CD4-positive, alpha-beta T cell treated with Interleukin-4 for 4 hours (primary cell): ENCODE data around the gene LVRN.

Experiments
- DNase-seq: peaks from one replicate; pipeline ENCODE4 v3.0.0-alpha.2; 2020

The LVRN gene

GRCh38 chr5:116032094-116032517, 69.8 kb downstream of the LVRN start, which contains the start of gene ARL14EPL:
Gene ARL14EPL, plus strand, starts transcription at chr5:116032472. Its CDS starts 18,994 bp downstream, at chr5:116051466.
- DNase-seq, result peak; percentile 14

GRCh38 chr5:116032991-116033390, 70.7 kb downstream of the LVRN start:
- DNase-seq, result no peak

DNA sequence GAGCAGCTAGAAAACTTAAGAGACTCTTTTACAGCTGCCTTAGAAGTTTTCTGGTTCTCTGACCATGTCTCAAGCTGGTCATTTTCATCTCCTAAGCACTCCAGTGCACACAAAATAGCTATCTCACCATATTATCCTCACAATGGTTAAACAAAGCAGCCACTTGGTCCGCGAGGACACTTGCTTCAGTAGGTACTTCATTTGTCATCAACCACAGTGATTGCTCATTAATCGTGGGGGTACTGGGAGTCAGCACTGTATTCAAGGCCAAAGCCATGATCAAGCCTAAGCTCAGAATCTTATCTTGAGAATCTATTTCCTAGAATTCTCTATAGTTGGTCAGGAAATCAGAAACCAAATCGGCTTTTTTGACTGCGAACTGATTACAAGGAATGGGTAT, 72.8 kb downstream of the LVRN start:
- DNase-seq, result no peak

DNA sequence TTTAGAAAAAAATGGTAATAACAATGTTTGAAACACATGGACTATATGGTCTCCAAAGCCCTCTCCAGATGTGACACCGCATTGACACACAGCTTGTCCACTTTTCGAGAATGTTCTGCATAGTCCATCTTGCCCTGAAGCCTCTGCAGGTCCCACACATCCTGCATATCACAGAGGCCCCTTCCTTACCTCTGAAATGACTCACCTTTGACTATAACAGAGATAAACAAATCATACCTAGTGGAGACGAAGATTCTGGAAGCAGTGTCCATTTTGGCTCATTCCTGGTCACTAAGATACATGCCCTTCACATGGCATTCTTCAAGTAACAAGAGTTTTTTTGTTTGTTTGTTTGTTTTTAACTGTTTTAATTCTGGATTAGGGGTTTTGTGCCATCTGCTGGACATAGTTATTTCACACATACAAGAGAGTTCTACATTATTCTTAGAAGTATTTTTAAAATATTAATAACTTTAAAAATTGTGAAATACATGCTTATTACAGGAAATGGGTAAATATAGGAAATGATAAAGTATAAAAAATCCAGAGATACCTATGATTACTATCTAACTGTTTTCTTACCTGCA, 75.1 kb downstream of the LVRN start:
- DNase-seq, result no peak

GRCh38 chr5:116038817-116039216, 76.5 kb downstream of the LVRN start:
- DNase-seq, result peak; percentile 18

DNA sequence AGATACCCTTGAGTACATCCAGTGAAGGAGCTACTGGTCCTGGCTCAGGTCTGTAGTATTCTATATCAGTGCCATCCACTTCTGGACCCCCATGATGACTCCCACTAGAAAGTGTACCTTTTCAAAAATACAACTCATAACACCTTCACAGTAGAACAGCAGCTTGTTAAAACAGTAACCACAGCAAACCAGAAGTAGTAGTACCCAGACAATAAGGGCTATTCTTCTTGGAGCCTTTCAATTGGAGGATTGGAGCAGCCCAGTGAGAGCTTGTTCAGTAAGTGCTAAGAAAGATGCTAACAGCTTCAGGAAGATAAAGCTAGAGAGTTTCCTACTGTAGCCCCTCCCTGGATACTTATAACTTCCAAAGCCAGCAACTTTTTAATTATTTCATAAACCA, 80.1 kb downstream of the LVRN start:
- no peak for DNase-seq

DNA sequence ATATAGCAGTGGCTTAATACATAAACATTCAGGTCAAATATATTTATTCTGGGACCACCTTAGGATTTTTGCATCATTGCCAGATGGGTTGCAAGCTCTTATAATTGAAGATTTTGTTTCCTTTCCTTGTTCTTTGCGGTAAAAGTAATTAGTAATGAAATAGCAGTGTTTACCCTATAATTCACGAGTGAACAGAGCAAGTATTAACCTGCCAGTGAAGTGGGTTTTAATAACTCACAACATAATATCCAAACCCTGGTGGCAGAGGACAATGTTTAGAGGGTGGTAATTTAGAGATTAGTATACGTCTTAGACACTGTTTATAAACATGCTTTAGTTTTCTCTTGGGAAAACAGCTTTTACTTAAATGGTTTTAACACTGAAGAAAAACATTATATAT, 81.8 kb downstream of the LVRN start:
- no peak for DNase-seq

GRCh38 chr5:116045821-116046220, 83.5 kb downstream of the LVRN start:
- DNase-seq, result no peak

GRCh38 chr5:116046261-116046660, 84.0 kb downstream of the LVRN start:
- DNase-seq, result no peak

DNA sequence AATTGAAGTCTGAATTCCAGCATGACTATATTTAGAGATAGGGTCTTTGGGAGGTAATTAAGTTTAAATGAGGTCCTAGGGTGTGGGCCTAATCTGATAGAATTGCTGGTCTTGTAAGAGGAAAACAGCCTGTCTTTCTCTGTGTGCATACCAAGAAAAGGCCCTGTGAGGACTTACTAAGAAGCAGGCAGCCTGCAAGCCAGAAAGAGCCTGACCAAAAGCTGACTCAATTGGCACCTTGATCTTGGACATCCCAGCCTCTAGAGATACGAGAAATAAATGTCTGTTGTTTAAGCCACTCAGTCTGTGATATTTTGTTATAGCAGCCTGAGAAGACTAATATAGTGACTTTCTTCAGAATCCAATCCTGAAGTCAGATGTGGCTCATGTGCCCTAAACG, 84.5 kb downstream of the LVRN start:
- DNase-seq, result no peak

DNA sequence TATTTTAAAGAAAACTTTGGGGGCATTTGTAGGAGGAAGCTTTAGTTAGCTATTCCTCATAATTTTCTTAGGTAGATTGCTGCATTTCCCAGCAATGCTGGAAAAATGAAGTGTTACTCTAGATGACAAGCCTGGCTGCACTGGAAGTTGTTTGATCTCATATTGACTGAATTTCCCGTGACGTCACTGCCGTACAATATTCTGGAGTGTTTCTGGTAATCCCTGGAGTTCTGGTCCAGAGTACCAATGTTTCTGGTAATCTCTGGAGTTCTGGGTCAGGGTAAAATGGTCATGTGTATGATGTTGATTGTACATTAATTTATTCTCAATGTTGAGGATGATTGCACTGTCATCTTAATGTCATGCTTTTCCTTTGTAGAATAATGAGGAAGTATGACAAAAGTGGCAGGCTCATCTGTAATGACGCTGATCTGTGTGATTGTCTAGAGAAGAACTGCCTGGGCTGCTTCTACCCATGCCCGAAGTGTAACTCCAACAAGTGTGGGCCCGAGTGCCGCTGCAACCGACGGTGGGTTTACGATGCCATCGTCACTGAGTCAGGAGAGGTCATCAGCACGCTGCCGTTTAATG, 96.2 kb downstream of the LVRN start:
- DNase-seq, result no peak

DNA sequence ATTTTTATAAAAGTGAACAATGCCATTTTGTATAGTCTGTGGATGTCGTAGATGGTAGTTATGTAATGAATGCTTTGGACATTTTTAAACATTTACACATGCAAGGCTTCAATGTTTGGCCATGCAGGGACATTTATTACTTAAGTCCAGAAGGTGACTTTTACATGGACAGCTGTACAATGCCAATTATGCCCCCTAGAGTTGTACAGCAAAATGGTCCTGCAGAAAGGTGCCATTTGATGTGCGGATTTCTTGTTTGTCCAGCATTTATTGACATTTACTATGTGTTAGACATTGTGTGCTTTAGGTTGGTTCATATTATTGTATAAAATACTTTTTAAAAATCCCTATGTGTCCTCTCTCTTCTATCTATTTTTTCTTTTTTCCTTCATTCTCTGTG, 100.1 kb downstream of the LVRN start:
- no peak for DNase-seq

- no peak for DNase-seq
Measured at GRCh38 chr5:116063950-116064349, 101.7 kb downstream of the LVRN start.

DNA sequence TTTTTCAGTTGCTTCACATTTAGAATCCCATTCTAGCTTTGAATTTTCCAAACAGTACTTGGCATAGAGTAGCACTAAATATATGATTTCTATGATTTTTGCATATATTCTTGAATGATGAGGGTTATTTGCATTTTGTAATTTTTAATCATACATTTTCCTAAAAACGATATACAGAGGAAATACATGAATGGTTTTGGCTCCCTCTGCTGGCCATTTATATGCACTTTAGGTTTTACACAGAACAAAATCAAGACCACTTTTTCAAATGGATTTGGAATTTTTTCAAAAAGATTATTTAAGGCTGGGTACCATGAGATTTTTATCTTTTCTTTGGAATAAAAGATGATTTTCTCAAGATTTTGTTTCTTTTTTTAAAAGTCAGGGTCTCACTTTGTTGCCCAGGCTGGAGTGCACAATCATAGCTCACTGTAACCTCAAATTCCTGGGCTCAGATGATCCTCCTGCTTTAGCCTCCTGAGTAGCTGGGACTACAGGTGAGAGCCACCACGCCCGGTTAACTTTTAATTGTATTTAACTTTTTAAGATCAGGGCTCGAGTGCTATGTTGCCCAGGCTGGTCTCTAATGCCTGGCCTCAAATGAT, 105.9 kb downstream of the LVRN start:
- peak; percentile 59 for DNase-seq

- no peak for DNase-seq
Measured at GRCh38 chr5:116071211-116071610, 108.9 kb downstream of the LVRN start.

GRCh38 chr5:116075191-116075831, 113.0 kb downstream of the LVRN start:
- DNase-seq, result no peak

- DNase-seq, result no peak
Measured at GRCh38 chr5:116076496-116076895, 114.2 kb downstream of the LVRN start.
